GM12878 (cell line): ENCODE measurements around the gene POLR3A.

Experiments used
- ESRRA ChIP-seq: IDR thresholded peaks from 2 replicates; pipeline ENCODE4 v1.6.1; 2012; ENCODE audit warnings: mild to moderate bottlenecking, low read length, improper control_type of control experiment
- MLLT1 ChIP-seq: fragments of 450-650 bp; IDR thresholded peaks from 2 replicates; pipeline ENCODE4 v1.6.1; 2016; ENCODE audit warnings: mild to moderate bottlenecking
- NBN ChIP-seq: fragments of 450-650 bp; IDR thresholded peaks from 2 replicates; pipeline ENCODE4 v1.6.1; 2016
- TF ChIP-seq, protein P1 (sequence below), 3 experiments: IDR thresholded peaks in 2 of 3; conservative IDR thresholded peaks in 1 of 3; 2 replicates each; pipeline ENCODE4 v1.5.1; 2011; ENCODE audit warnings: low read depth in 3 of 3, low read length in 3 of 3, mild to moderate bottlenecking in 3 of 3, control low read depth in 2 of 3, moderate library complexity in 2 of 3, inconsistent platforms in 1 of 3, mixed read lengths in 1 of 3; ENCODE audit not compliant: control insufficient read depth in 2 of 3, insufficient read depth in 1 of 3; ENCODE audit errors: extremely low read depth in 1 of 3

DNA sequence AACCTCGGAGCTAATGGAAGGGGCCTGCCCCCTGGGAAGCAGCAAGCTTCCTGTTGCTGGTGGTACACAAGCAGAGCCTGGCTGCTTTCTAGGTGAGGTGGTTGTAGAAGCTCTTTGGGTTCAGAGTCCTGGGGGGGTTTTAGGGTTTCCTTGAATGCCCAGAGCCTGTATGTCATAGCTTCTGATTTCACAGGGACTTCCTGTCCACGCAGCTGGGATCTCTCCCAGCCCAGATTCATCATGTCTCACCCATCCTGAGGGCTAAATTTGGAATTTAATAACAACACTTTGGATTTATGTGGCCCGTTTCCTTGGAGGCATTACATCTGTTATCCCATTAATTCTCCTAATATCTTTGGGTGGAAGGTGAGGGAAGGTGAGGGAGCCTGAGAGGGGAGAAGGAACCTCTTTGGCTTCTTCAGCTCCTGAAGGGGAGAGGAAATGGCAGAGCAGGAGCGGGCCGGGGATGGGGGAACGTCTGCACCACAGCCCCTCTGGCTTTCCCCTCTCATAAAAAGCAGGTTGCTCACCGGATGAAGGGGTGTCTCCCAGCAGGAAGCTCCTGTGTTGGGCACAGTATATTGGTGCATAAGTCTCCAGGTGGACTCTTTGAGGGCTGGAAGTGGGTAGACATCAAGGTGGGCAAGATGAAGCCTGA lies 24.0 kb upstream of the POLR3A start:
- TF ChIP-seq NBN (no peak), ESRRA (no peak), MLLT1 (no peak)
- TF ChIP-seq, protein P1, sequence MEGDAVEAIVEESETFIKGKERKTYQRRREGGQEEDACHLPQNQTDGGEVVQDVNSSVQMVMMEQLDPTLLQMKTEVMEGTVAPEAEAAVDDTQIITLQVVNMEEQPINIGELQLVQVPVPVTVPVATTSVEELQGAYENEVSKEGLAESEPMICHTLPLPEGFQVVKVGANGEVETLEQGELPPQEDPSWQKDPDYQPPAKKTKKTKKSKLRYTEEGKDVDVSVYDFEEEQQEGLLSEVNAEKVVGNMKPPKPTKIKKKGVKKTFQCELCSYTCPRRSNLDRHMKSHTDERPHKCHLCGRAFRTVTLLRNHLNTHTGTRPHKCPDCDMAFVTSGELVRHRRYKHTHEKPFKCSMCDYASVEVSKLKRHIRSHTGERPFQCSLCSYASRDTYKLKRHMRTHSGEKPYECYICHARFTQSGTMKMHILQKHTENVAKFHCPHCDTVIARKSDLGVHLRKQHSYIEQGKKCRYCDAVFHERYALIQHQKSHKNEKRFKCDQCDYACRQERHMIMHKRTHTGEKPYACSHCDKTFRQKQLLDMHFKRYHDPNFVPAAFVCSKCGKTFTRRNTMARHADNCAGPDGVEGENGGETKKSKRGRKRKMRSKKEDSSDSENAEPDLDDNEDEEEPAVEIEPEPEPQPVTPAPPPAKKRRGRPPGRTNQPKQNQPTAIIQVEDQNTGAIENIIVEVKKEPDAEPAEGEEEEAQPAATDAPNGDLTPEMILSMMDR (IDR thresholded peaks at IDR 0.05 in 2 of 3, conservative IDR thresholded peaks at IDR 0.05 in 1 of 3; ENCODE audit: control insufficient read depth in 2 of 3, extremely low read depth in 1 of 3, insufficient read depth in 1 of 3, low read depth in 3 of 3, low read length in 3 of 3): no peak
